Measurements from ENCODE around the gene L3MBTL1.

Gene L3MBTL1

DNA sequence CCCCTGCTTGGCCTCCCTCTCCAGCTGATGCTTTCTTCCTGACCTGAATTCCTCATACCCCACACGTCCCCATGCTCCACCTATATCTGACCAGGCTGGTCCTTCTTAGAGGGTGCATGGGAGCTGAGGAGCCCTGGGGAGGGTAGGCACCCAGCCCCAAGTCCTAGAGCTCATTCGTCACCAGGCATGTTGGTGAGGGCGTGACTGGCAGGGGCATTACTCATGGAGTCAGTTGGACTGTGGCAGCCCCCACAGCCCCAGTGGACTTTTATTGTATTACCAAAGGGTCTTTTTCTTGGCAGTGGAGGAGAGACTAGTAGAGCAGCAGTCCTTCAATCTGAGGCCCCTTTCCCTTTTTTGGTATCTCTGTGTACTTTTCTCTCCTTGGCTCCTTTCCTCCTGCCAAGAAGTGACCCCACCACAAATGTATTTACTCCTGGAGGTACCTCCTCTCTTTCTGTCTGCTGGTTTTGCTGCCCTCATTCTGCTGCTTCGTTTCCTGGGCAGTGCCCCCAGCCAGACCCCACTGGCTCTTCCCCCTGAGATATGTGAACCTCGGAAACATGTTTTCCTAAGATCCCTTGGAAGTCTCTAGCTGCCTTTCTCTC lies 40.9 kb downstream of the L3MBTL1 start:
- H3K4me3 ChIP-seq (ENCODE audit: low read length) = no peak overlapping the region
- H3K27ac ChIP-seq (ENCODE audit: low read length) = no peak overlapping the region

DNA sequence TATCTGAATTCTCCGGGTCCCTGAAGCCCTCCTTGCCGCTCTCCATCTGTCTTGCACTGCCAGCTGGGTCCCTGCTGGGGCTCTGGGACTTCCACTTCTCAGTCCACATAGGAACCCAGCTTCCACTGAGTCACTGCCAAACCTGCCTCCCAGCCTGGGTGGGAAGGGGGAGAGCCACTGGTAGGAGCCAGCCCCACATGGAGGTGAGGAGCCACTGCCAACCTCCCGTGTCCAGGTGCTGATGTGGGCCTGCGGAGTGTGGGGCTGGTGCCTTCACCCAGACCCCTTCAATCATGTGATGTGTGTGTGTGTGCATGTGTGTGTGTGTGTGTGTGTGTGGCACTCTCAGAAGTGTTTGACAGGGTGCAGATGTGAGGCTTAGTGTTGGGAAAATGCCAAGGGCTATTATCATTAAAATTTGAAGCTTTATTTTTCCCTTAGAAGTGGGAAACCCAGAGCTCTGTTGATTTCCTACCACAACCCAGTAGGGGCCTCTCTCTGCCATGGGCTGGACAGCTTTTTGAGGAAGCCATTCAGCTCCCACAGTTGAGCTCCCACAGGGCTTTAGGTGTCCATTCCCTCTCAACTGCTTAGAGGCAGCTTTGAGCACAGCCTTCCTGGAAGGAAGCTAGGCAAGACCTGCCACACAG lies 42.0 kb downstream of the L3MBTL1 start:
- Histone ChIP-seq H3K9ac (ENCODE audit: low read length) (no peak overlapping the region), H3K4me3 (ENCODE audit: low read length) (no peak overlapping the region), H3K36me3 (ENCODE audit: control insufficient read depth, low read depth, low read length) (no peaks in the 10 kb centered on the region), H3K9me3 (ENCODE audit: control insufficient read depth, low read depth, low read length) (no peaks in the 10 kb centered on the region), H3K27ac (ENCODE audit: low read length) (no peak overlapping the region), H3K4me1 (ENCODE audit: control insufficient read depth, low read depth, low read length) (no peaks in the 10 kb centered on the region), H3K27me3 (ENCODE audit: control insufficient read depth, insufficient read depth, low read length) (no peaks in the 10 kb centered on the region)

More for the DNA sequence above, 40.9 kb downstream of the L3MBTL1 start:
- Histone ChIP-seq H3K36me3 (ENCODE audit: control insufficient read depth, low read depth, low read length) (no peaks in the 10 kb centered on the region), H3K9me3 (ENCODE audit: control insufficient read depth, low read depth, low read length) (no peaks in the 10 kb centered on the region), H3K27me3 (ENCODE audit: control insufficient read depth, insufficient read depth, low read length) (no peaks in the 10 kb centered on the region), H3K4me1 (ENCODE audit: control insufficient read depth, low read depth, low read length) (no peaks in the 10 kb centered on the region), H3K9ac (ENCODE audit: low read length) (no peak overlapping the region)

GRCh38 chr20:43550456-43550855 lies 43.0 kb downstream of the L3MBTL1 start:
- H3K9me3 ChIP-seq (ENCODE audit: control insufficient read depth, low read depth, low read length) = no peaks in the 10 kb centered on the region
- no peak overlapping the region for H3K27ac ChIP-seq (ENCODE audit: low read length)
- no peaks in the 10 kb centered on the region for H3K36me3 ChIP-seq (ENCODE audit: control insufficient read depth, low read depth, low read length)
- no peaks in the 10 kb centered on the region for H3K27me3 ChIP-seq (ENCODE audit: control insufficient read depth, insufficient read depth, low read length)
- H3K4me3 ChIP-seq (ENCODE audit: low read length) = no peak overlapping the region
- no peak overlapping the region for H3K9ac ChIP-seq (ENCODE audit: low read length)
- H3K4me1 ChIP-seq (ENCODE audit: control insufficient read depth, low read depth, low read length) = no peaks in the 10 kb centered on the region

DNA sequence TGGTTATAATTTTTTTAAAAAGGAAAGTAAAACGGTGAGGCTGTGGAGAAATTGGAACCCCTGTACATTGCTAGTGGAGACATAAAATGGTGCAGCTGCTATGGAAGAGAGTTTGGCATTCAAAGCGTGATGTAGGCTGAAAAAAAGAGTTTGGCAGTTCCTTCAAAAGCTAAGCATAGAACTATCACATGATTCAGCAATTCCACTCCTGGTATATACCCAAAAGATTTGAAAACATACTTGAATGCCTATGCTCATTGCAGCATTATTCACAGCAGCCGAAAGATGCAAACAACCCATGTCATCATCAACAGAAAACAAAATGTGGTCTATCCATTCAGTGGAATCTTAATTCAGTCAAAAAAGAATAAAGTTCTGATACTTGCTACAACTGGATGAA lies 46.9 kb downstream of the L3MBTL1 start:
- no peaks in the 10 kb centered on the region for H3K9me3 ChIP-seq (ENCODE audit: control insufficient read depth, low read depth, low read length)
- no peak overlapping the region for H3K9ac ChIP-seq (ENCODE audit: low read length)
- no peak overlapping the region for H3K4me3 ChIP-seq (ENCODE audit: low read length)
- H3K4me1 ChIP-seq (ENCODE audit: control insufficient read depth, low read depth, low read length) = no peaks in the 10 kb centered on the region
- H3K27me3 ChIP-seq (ENCODE audit: control insufficient read depth, insufficient read depth, low read length) = no peaks in the 10 kb centered on the region
- H3K27ac ChIP-seq (ENCODE audit: low read length) = no peak overlapping the region
- no peaks in the 10 kb centered on the region for H3K36me3 ChIP-seq (ENCODE audit: control insufficient read depth, low read depth, low read length)

DNA sequence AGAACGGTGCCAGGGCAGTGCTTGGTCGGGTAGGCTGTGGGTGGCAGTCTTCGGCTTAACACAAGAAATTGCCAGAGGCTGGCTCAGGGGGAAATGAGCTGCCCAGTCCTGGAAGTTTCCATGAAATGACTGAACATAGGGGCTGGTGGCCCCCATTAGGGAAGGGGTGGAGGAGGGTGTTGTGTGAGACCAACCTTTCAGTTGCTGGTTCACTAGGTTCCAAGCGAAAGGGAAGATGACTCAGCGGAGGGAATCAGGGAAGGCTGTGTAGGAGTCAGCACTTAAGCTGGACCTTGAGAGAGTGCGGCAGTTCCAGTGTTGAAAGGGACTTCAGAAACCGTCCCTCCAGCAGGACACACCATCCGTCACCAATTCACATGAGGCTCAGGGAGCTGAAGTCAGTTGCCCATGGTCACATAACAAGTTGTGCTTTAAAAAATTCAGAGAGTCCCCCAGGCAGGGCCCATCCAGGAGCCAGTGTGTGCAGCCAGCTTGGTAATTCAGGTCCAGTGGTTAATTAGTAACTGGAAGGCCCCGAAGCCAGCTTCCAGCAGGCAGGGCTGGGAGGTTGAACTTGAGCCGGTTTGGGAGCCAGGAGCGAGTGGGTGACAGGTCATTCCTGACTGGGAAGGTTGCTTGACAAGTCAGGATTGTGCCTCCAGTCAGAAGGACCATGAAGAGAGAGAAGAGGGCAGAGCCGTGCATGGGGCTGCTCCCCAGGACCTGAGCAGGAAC lies 51.1 kb downstream of the L3MBTL1 start, which contains the start of gene SGK2:
SGK2 (plus strand) TSS at position 616 of the 735 bp plus-strand sequence. CDS start 7,469 bp downstream, outside the sequence.
- H3K36me3 ChIP-seq (ENCODE audit: control insufficient read depth, low read depth, low read length) = no peaks in the 10 kb centered on the region
- H3K27me3 ChIP-seq (ENCODE audit: control insufficient read depth, insufficient read depth, low read length) = no peaks in the 10 kb centered on the region
- no peak within 1 kb of the TSS for H3K27ac ChIP-seq (ENCODE audit: low read length)
- no peaks in the 10 kb centered on the region for H3K4me1 ChIP-seq (ENCODE audit: control insufficient read depth, low read depth, low read length)
- no peak within 1 kb of the TSS for H3K9ac ChIP-seq (ENCODE audit: low read length)
- H3K4me3 ChIP-seq (ENCODE audit: low read length) = no peak within 1 kb of the TSS
- H3K9me3 ChIP-seq (ENCODE audit: control insufficient read depth, low read depth, low read length) = no peaks in the 10 kb centered on the region

DNA sequence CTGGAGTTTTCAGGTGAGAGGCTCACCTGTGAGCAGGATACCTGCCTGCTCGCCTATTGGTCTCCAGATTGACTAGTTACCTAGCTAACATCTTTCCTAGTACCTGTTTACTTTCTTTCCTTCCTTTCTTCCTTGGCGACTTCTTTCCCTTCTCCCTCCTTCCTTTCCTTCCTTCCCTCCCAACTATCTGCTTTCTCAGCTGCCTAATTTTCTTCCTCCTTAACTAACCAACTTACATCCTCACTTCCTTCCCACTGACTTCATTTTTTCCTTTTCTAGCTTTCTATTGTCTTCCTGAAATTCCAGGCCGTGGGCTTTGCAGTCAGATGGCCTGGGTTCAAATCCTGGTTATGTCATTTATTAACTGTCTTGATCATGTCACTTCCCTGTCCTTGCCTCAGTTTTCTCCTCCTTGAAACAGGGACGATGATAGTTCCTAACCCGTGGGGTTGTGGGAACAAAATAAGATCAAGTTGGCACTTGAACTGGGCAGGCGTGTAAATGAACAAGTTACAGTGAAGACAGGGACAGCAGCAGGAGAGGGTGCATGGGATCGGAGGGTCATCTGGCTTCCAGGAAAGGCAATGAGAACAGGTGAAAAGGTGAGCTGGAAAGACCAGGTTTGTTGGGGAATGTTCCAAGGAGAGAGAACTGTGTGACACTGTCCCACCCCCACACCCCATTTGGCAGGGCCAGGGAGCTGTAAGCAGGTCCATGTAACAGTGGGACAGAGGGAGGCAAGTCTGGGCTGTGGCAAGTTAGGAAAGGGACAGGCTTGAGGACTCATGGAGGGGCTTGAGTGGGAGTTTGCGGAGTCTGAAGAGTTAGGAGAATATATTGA lies 51.9 kb downstream of the L3MBTL1 start:
- Histone ChIP-seq H3K4me3 (ENCODE audit: low read length) (no peak overlapping the region), H3K9me3 (ENCODE audit: control insufficient read depth, low read depth, low read length) (no peaks in the 10 kb centered on the region), H3K27ac (ENCODE audit: low read length) (no peak overlapping the region), H3K36me3 (ENCODE audit: control insufficient read depth, low read depth, low read length) (no peaks in the 10 kb centered on the region), H3K9ac (ENCODE audit: low read length) (no peak overlapping the region), H3K4me1 (ENCODE audit: control insufficient read depth, low read depth, low read length) (no peaks in the 10 kb centered on the region), H3K27me3 (ENCODE audit: control insufficient read depth, insufficient read depth, low read length) (no peaks in the 10 kb centered on the region)

GRCh38 chr20:43560974-43561373 lies 53.5 kb downstream of the L3MBTL1 start:
- Histone ChIP-seq H3K4me3 (ENCODE audit: low read length) (no peak overlapping the region), H3K27me3 (ENCODE audit: control insufficient read depth, insufficient read depth, low read length) (no peaks in the 10 kb centered on the region), H3K27ac (ENCODE audit: low read length) (no peak overlapping the region), H3K9ac (ENCODE audit: low read length) (no peak overlapping the region), H3K4me1 (ENCODE audit: control insufficient read depth, low read depth, low read length) (no peaks in the 10 kb centered on the region), H3K9me3 (ENCODE audit: control insufficient read depth, low read depth, low read length) (no peaks in the 10 kb centered on the region), H3K36me3 (ENCODE audit: control insufficient read depth, low read depth, low read length) (no peaks in the 10 kb centered on the region)

DNA sequence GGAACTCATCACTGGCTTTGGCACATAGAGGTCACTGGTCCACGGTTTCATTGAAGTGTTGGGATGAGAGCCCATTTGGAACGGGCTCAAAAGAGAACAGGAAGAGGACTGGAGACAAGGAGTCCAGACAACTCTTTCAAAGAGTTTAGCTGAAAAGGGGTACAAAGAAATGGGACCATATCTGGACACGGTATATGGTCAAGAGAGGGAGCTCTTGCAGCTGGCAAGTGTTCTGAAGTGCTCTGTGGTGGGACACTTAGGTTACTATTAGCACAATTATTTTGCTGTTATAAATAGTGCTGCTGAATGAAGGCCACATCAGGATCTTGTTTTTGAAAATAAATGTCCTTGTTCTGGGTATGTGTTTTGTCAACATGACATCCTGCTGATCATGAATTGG lies 55.9 kb downstream of the L3MBTL1 start:
- H3K9ac ChIP-seq (ENCODE audit: low read length) = no peak overlapping the region
- H3K9me3 ChIP-seq (ENCODE audit: control insufficient read depth, low read depth, low read length) = no peaks in the 10 kb centered on the region
- H3K4me1 ChIP-seq (ENCODE audit: control insufficient read depth, low read depth, low read length) = no peaks in the 10 kb centered on the region
- no peaks in the 10 kb centered on the region for H3K27me3 ChIP-seq (ENCODE audit: control insufficient read depth, insufficient read depth, low read length)
- no peak overlapping the region for H3K4me3 ChIP-seq (ENCODE audit: low read length)
- H3K27ac ChIP-seq (ENCODE audit: low read length) = no peak overlapping the region
- H3K36me3 ChIP-seq (ENCODE audit: control insufficient read depth, low read depth, low read length) = no peaks in the 10 kb centered on the region

DNA sequence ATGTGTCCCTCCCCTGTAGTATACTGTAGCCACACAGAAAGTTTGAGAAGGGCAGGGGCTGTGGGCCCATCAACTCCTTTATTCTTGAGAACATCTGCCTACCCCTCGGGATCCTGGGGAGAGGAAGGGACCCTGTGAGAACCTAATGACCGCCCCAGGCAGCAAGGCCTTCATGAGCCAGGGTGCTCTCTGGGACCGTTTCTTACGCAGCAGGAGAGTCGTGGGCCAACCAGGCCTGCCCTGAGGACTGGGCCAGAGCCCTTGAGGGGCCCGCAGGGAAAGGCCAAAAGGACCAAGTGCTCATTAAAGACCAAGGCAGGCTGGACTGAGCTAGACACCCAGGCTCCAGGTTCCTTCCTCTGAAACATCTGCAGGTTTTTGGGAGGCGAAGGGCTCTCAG lies 56.5 kb downstream of the L3MBTL1 start:
- Histone ChIP-seq H3K27ac (ENCODE audit: low read length) (no peak overlapping the region), H3K36me3 (ENCODE audit: control insufficient read depth, low read depth, low read length) (no peaks in the 10 kb centered on the region), H3K4me1 (ENCODE audit: control insufficient read depth, low read depth, low read length) (no peaks in the 10 kb centered on the region)

DNA sequence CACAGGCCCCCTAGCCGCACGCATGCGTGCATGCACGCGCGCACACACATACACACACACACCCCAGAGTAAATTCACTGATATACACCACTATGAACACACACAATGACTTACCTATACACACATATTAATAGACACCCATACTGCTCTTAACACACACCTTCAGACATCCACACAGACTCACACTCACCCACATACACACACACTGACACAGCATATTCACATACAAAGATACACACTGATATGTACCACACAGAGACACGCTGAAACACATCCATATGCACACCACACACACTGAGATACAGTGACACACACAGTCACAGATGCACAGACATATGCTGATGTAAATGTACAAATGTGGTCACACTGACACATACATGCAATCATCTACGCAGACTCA lies 57.0 kb downstream of the L3MBTL1 start:
- Histone ChIP-seq H3K9me3 (ENCODE audit: control insufficient read depth, low read depth, low read length) (no peaks in the 10 kb centered on the region), H3K9ac (ENCODE audit: low read length) (no peak overlapping the region), H3K36me3 (ENCODE audit: control insufficient read depth, low read depth, low read length) (no peaks in the 10 kb centered on the region), H3K4me1 (ENCODE audit: control insufficient read depth, low read depth, low read length) (no peaks in the 10 kb centered on the region), H3K27me3 (ENCODE audit: control insufficient read depth, insufficient read depth, low read length) (no peaks in the 10 kb centered on the region), H3K27ac (ENCODE audit: low read length) (no peak overlapping the region), H3K4me3 (ENCODE audit: low read length) (no peak overlapping the region)

More for the DNA sequence above, 56.5 kb downstream of the L3MBTL1 start:
- Histone ChIP-seq H3K4me3 (ENCODE audit: low read length) (no peak overlapping the region), H3K9ac (ENCODE audit: low read length) (no peak overlapping the region), H3K27me3 (ENCODE audit: control insufficient read depth, insufficient read depth, low read length) (no peaks in the 10 kb centered on the region), H3K9me3 (ENCODE audit: control insufficient read depth, low read depth, low read length) (no peaks in the 10 kb centered on the region)

Data from iPS-18a (cell line).